ENCODE measurements around the gene USP5.

Gene USP5

GRCh38 chr12:6826734-6827436 is 25.1 kb upstream of the USP5 start:
- no peak for DNase-seq

- peak; percentile 87 to 95 (median 89) for DNase-seq
Observed at GRCh38 chr12:6827437-6827911, 24.5 kb upstream of the USP5 start.

DNA sequence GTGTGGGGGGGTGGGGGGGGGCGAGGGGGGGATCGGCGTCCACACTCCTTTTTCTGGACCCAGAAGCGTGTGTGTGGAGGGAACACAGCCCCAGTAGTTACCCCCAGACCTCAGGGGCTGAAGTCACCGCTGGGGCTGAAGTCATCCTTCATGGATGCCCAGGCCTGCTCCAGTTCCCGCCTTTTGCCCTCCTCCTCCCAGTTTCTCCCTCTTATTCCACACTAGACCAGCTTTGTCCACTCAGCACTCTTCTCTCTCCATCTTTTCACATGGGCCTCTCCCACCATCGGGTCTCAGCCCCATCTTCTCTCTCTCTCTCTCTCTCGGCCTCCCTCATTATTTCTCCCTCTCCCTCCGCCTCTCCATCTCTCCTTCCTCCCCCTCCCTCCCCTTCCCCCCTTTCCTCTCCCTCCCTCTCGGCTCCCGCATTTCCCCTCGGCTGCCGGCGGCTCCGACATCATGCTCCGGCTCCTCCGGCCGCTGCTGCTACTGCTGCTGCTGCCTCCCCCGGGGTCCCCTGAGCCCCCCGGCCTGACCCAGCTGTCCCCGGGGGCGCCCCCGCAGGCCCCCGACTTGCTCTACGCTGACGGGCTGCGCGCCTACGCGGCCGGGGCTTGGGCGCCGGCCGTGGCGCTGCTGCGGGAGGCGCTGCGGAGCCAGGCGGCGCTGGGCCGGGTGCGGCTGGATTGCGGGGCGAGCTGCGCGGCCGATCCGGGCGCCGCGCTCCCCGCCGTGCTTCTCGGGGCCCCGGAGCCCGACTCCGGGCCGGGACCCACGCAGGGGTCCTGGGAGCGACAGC is 23.8 kb upstream of the USP5 start, which contains the start of gene P3H3:
Gene P3H3, plus strand, starts transcription at position 426 of the 799 bp plus-strand sequence. Its CDS starts 34 bp downstream, at position 460.
- peak; percentile 9 to 87 (median 79) for DNase-seq

- DNase-seq = peak; percentile 25 to 77 (median 70)
Observed at GRCh38 chr12:6828781-6829535, 23.0 kb upstream of the USP5 start.

DNA sequence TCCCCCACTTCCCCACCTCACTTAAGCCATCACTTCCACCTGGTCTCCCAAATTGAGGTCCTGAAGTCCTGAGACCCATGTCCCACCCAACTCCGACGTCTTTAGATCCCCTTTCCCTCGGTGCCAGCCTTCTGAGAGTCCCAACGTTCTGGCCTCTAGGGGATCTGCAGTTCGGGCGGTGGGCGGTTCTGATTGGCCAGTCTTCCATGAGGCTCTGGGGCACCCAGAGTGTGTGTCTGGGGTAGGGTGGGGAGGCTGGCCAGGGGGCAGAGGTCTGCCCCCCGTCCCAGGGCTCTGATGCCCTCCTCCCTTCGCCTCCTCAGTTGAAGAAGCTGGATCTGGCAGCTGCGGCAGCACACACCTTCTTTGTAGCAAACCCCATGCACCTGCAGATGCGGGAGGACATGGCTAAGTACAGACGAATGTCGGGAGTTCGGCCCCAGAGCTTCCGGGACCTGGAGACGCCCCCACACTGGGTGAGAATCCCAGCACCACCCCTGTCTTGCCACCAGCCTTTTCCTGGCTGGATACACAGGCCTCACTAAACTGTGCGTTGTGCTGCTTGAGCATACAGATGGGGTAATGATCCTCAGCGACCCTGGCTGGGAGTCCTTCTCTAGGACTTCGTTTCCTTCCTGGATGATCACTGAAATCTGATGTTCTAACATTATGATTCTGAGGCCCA is 22.3 kb upstream of the USP5 start:
- peak in 1 of 3 experiments; percentile 70 for DNase-seq

GRCh38 chr12:6830286-6830890 is 21.6 kb upstream of the USP5 start:
- DNase-seq = no peak

GRCh38 chr12:6830999-6831398 is 21.0 kb upstream of the USP5 start:
- no peak for DNase-seq

DNA sequence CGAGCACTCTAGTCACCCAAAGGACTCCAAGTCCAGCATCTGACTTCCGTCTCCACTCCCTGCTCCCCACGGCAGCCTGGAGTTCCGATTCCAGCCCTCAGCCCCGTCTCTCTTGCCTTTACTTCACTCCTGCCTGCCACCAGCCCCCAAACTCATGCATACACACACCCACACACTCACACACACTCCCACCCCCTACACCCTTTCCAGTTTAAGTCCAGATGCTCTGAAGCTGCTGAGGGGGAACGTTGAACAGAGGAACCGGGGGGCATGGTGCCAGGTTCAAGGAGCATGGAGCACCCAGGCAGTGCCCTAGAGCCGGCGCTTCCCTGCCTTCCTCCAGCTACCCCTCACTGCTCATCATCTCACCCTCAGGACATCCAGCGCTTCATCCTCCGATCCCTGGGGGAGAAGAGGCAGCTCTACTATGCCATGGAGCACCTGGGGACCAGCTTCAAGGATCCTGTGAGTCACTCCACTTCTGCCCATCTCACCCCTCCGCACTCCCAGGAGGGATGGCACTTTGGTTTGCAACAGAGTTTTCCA is 20.4 kb upstream of the USP5 start:
- DNase-seq = no peak

- DNase-seq = no peak
Observed at GRCh38 chr12:6832125-6832524, 19.8 kb upstream of the USP5 start.

GRCh38 chr12:6833189-6833890 is 18.6 kb upstream of the USP5 start:
- no peak for DNase-seq

- DNase-seq = no peak
Observed at GRCh38 chr12:6834254-6834653, 17.7 kb upstream of the USP5 start.

DNA sequence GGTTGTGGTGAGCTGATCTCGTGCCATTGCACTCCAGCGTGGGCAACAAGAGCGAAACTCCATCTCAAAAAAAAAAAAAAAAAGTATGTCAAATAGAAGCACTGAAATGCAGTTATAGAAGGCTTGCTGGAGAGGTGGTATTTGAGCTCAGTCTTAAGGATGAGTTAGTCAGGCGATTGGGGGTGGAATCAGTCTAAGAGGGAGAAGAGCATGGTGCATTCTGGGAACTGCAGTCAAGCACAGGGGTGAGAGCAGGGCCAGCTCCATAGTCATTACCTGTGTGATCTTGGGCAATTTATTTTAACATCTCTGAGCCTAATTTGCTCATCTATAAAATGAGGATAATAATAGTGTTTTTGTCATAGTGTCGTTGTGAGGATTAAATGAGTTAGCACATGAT is 17.1 kb upstream of the USP5 start:
- no peak for DNase-seq

DNA sequence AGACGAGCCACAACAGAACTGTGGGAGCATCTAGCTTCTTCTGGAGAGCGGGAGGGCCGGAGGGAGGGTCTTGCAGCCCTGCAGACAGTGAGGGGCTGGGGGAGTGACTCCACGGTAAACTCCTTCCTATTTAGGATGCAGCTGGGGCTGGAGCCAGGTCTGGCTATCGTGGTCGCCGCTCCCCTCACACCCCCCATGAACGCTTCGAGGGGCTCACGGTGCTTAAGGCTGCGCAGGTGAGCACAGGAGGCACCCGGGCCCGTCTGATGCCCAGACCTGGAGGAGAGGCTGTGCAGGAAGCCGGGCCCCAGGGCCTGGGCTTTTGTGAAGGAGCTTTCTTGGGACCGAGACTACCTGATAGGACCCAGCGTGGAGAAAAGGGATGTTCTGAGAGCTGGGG is 15.1 kb upstream of the USP5 start:
- DNase-seq = no peak

- DNase-seq = no peak
Observed at GRCh38 chr12:6837370-6838060, 14.4 kb upstream of the USP5 start.

GRCh38 chr12:6838854-6839253 is 13.1 kb upstream of the USP5 start:
- no peak for DNase-seq

GRCh38 chr12:6839482-6840201 is 12.3 kb upstream of the USP5 start:
- DNase-seq = peak; percentile 75 to 88 (median 85)

DNA sequence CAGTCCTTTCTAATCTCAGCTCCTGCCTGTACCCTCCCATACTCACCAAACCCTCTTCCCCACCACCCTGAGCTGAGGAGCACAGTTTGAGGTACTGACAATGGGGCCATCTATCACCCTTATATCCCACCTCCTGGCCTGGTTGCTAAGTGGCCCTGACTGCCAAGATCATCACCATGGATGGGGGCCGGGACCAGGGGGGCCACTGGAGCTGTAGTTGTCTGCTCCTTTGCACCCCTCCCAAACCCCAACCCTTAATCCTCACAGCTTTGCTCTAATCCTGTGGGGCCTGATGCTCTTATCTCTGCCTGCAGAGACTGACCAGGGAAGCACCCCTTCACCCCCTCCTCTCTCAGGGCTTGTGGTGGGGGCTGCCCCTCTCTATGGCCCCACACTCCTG is 11.6 kb upstream of the USP5 start:
- DNase-seq = no peak

GRCh38 chr12:6840761-6841515 is 11.0 kb upstream of the USP5 start, which contains the start of gene GNB3:
TSS of gene GNB3 (plus strand) at chr12:6840925. CDS start at chr12:6841288, 363 bp downstream.
- DNase-seq = peak in 1 of 3 experiments; percentile 9

- DNase-seq = no peak
Observed at GRCh38 chr12:6842075-6842474, 9.9 kb upstream of the USP5 start.

Data from NCI-H1417 (cell line).